ENCODE data around the gene NPHP4.

NPHP4 gene

GRCh38 chr1:5839161-5839880 is 152.9 kb downstream of the NPHP4 start:
- in situ Hi-C loops (cut with MboI; ENCODE audit: low sequenced_read_pairs), result no loop called here

- in situ Hi-C loops (cut with MboI; ENCODE audit: low sequenced_read_pairs), result no loop called here
Observed at GRCh38 chr1:5837976-5838653, 154.1 kb downstream of the NPHP4 start.

- in situ Hi-C loops (cut with MboI; ENCODE audit: low sequenced_read_pairs), result no loop called here
Observed at GRCh38 chr1:5836776-5837440, 155.3 kb downstream of the NPHP4 start.

GRCh38 chr1:5835179-5835562 is 157.1 kb downstream of the NPHP4 start:
- in situ Hi-C loops (cut with MboI; ENCODE audit: low sequenced_read_pairs), result no loop called here

- in situ Hi-C loops (cut with MboI; ENCODE audit: low sequenced_read_pairs), result no loop called here
Observed at GRCh38 chr1:5834477-5835178, 157.6 kb downstream of the NPHP4 start.

- in situ Hi-C loops (cut with MboI; ENCODE audit: low sequenced_read_pairs), result no loop called here
Observed at GRCh38 chr1:5833911-5834310, 158.3 kb downstream of the NPHP4 start.

- in situ Hi-C loops (cut with MboI; ENCODE audit: low sequenced_read_pairs), result no loop called here
Observed at GRCh38 chr1:5832916-5833895, 159.0 kb downstream of the NPHP4 start.

GRCh38 chr1:5831600-5832335 is 160.5 kb downstream of the NPHP4 start:
- in situ Hi-C loops (cut with MboI; ENCODE audit: low sequenced_read_pairs), result no loop called here

- in situ Hi-C loops (cut with MboI; ENCODE audit: low sequenced_read_pairs), result no loop called here
Observed at GRCh38 chr1:5830771-5831599, 161.2 kb downstream of the NPHP4 start.

- in situ Hi-C loops (cut with MboI; ENCODE audit: low sequenced_read_pairs), result no loop called here
Observed at GRCh38 chr1:5829414-5829813, 162.8 kb downstream of the NPHP4 start.

GRCh38 chr1:5828308-5828935 is 163.8 kb downstream of the NPHP4 start:
- in situ Hi-C loops (cut with MboI; ENCODE audit: low sequenced_read_pairs), result no loop called here

GRCh38 chr1:5827516-5827915 is 164.7 kb downstream of the NPHP4 start:
- in situ Hi-C loops (cut with MboI; ENCODE audit: low sequenced_read_pairs), result no loop called here

- in situ Hi-C loops (cut with MboI; ENCODE audit: low sequenced_read_pairs), result no loop called here
Observed at GRCh38 chr1:5826601-5827000, 165.6 kb downstream of the NPHP4 start.

GRCh38 chr1:5822726-5823125 is 169.5 kb downstream of the NPHP4 start:
- in situ Hi-C loops (cut with MboI; ENCODE audit: low sequenced_read_pairs), result no loop called here

- in situ Hi-C loops (cut with MboI; ENCODE audit: low sequenced_read_pairs), result no loop called here
Observed at GRCh38 chr1:5822266-5822665, 170.0 kb downstream of the NPHP4 start.

- in situ Hi-C loops (cut with MboI; ENCODE audit: low sequenced_read_pairs), result no loop called here
Observed at GRCh38 chr1:5821540-5822176, 170.6 kb downstream of the NPHP4 start.

- in situ Hi-C loops (cut with MboI; ENCODE audit: low sequenced_read_pairs), result no loop called here
Observed at GRCh38 chr1:5820026-5820421, 172.2 kb downstream of the NPHP4 start.

Measured in HL-60/S4 treated with retinoic acid at 250 ng/mL for 4 days and 3 days (cell line).